Progenitor cell of endocrine pancreas (in vitro differentiated cells): ENCODE measurements around the gene RERG. TPM values are rescaled to one million over a fixed set of nuclear protein-coding genes. Genes with fewer than 3 reads are reported as not detected.

Source experiments
- DNase-seq: peaks from one replicate; pipeline ENCODE4 v3.0.0; 2021; ENCODE audit warnings: low spot score; ENCODE audit not compliant: unreplicated experiment
- H3K27ac Mint-ChIP-seq: 2 replicates; pipeline ENCODE4 v1.8.0; 2021; ENCODE audit warnings: mild to moderate bottlenecking, moderate library complexity, mixed read lengths
- H3K27me3 Mint-ChIP-seq: 2 replicates; pipeline ENCODE4 v1.8.0; 2021; ENCODE audit warnings: mixed read lengths
- H3K36me3 Mint-ChIP-seq: 2 replicates; pipeline ENCODE4 v1.8.0; 2022; ENCODE audit warnings: mixed read lengths; ENCODE audit not compliant: insufficient read depth
- H3K4me1 Mint-ChIP-seq: 2 replicates; pipeline ENCODE4 v1.8.0; 2021; ENCODE audit warnings: low read depth, mixed read lengths
- H3K4me3 Mint-ChIP-seq: 2 replicates; pipeline ENCODE4 v1.8.0; 2021; ENCODE audit warnings: low read depth, mild to moderate bottlenecking, moderate library complexity, mixed read lengths
- H3K9me3 Mint-ChIP-seq: 2 replicates; pipeline ENCODE4 v1.8.0; 2021; ENCODE audit warnings: low read depth, mixed read lengths
- CTCF ChIP-seq: fragments of 200-600 bp; sonication (generic); IDR thresholded peaks from one replicate; pipeline ENCODE4 v1.5.0; 2021; ENCODE audit warnings: antibody characterized with exemption, mild to moderate bottlenecking; ENCODE audit not compliant: unreplicated experiment
- total RNA-seq: library from RNA; stranded (reverse); gene quantifications from 2 replicates; pipeline ENCODE4 v1.2.1, GENCODE V29; 2021

The RERG gene
- total RNA-seq, 1 donor from 2014 or later, result 1.8 TPM

DNA sequence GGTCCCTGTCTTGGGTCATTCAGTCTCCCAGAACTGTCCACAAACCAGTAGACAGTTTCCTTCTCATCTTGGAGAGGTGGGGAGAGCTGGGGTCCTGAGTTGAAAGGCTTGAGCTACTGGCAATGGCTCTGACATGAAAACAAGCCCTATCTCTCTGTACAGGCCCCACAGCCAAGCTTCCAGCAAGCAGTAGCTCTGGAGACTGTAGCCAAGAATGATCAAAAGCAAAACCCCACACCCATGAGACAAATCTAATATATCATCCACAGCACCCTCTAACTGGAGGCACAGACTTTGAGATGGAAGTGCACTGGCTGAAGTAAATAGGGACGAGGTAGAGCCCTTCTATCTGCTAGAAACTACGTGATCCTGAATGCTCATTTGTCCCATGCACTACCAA is 40.9 kb downstream of the RERG start:
- Mint-ChIP-seq H3K27ac (no peak overlapping the region), H3K36me3 (no peaks in the 10 kb centered on the region), H3K27me3 (no peaks in the 10 kb centered on the region), H3K9me3 (no peaks in the 10 kb centered on the region), H3K4me1 (peaks cover 2% of the 10 kb centered on the region), H3K4me3 (no peak overlapping the region)
- no peak for DNase-seq
- no peak for TF ChIP-seq CTCF

DNA sequence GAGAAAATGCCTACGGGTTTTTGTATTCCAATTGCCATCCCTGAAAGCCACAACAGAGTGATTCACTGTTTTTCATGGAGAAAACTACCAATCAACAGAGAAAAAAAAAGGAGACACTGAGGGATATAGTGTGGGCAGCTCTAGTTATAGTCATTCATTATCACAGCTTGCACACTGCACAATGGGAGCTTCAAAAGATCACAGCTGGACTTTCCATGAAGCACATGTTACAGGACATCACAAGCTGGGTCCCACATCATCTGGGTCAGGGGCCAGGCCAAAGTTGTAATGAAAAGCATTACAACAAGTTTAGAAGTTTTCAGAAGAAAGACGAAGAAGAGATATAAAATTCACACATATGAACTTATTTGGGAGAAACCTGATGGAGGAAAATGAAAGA is 41.5 kb downstream of the RERG start:
- Mint-ChIP-seq H3K4me1 (peaks cover 2% of the 10 kb centered on the region), H3K27ac (no peak overlapping the region), H3K9me3 (no peaks in the 10 kb centered on the region), H3K27me3 (no peaks in the 10 kb centered on the region), H3K4me3 (no peak overlapping the region), H3K36me3 (no peaks in the 10 kb centered on the region)
- DNase-seq, result no peak
- TF ChIP-seq CTCF, result no peak

- H3K9me3 Mint-ChIP-seq, result no peaks in the 10 kb centered on the region
- no peak for DNase-seq
- no peak overlapping the region for H3K4me3 Mint-ChIP-seq
- H3K4me1 Mint-ChIP-seq, result peaks cover 2% of the 10 kb centered on the region
- no peak overlapping the region for H3K27ac Mint-ChIP-seq
- no peak for TF ChIP-seq CTCF
- no peaks in the 10 kb centered on the region for H3K27me3 Mint-ChIP-seq
- no peaks in the 10 kb centered on the region for H3K36me3 Mint-ChIP-seq
Observed at GRCh38 chr12:15173142-15173541, 48.1 kb downstream of the RERG start.

- TF ChIP-seq CTCF, result peak; percentile 19
- Mint-ChIP-seq H3K9me3 (no peaks in the 10 kb centered on the region), H3K4me1 (peaks cover 2% of the 10 kb centered on the region), H3K27me3 (no peaks in the 10 kb centered on the region), H3K27ac (no peak overlapping the region), H3K36me3 (no peaks in the 10 kb centered on the region), H3K4me3 (no peak overlapping the region)
- no peak for DNase-seq
Observed at GRCh38 chr12:15172060-15172822, 49.0 kb downstream of the RERG start.

DNA sequence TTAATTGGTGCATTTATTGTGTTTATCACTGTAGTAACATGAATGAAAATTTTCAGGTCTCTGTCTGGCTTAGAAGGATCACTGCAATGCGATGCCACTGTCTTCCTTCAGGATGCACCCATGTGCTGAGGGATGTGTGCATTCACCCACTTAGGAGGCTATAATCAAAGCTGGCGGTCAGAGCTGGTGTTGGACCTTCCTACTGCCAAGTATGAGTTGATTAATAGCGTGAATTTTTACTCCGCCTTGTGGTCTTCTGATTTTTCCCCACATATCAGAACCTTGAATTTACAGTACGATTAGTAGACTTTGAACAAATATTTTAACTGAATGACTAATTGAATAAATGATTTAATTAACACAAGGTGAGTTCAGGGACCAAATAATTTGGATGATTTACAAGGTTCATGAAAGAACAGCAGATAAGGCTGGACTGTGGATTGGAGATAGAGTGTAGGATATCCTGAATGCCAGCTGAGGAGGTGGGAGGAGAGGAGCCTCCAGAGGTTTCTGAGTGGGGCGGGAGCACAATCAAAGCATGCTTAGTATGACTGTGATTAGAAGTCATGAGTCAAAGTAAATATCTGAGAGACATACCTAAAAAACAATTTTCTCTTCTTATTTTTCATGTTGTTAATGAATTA is 50.1 kb downstream of the RERG start:
- TF ChIP-seq CTCF, result no peak
- Mint-ChIP-seq H3K4me3 (no peak overlapping the region), H3K4me1 (peaks cover 2% of the 10 kb centered on the region), H3K27ac (no peak overlapping the region), H3K36me3 (no peaks in the 10 kb centered on the region), H3K9me3 (no peaks in the 10 kb centered on the region), H3K27me3 (no peaks in the 10 kb centered on the region)
- no peak for DNase-seq
